Karpas-422 (cell line): ENCODE results near the gene BICRA. TPM values are rescaled to one million over a fixed set of nuclear protein-coding genes. Genes with fewer than 3 reads are reported as not detected.

Experiments used
- DNase-seq: peaks from one replicate; pipeline ENCODE4 v3.0.0-alpha.2; 2015
- H2AFZ ChIP-seq: fragments of 200-600 bp; sonication (generic); 2 replicates; pipeline ENCODE4 v1.6.1; 2014; ENCODE audit warnings: antibody characterized with exemption, low read length, mixed read lengths
- H3K27ac ChIP-seq: fragments of 200-600 bp; sonication (generic); 2 replicates; pipeline ENCODE4 v1.5.1; 2014; ENCODE audit warnings: mild to moderate bottlenecking, low read length, moderate library complexity
- H3K27me3 ChIP-seq: fragments of 200-600 bp; sonication (generic); 2 replicates; pipeline ENCODE4 v1.6.1; 2014; ENCODE audit warnings: low read length, mixed read lengths
- H3K36me3 ChIP-seq: fragments of 200-600 bp; sonication (generic); 2 replicates; pipeline ENCODE4 v1.6.1; 2014; ENCODE audit warnings: low read length, mixed read lengths; ENCODE audit not compliant: insufficient read depth
- H3K4me1 ChIP-seq: fragments of 200-600 bp; sonication (generic); 2 replicates; pipeline ENCODE4 v1.6.1; 2014; ENCODE audit warnings: mild to moderate bottlenecking, low read length, mixed read lengths
- H3K4me2 ChIP-seq: fragments of 200-600 bp; sonication (generic); 2 replicates; pipeline ENCODE4 v1.6.1; 2014; ENCODE audit warnings: low read length, low read depth, mild to moderate bottlenecking; ENCODE audit not compliant: poor library complexity, severe bottlenecking
- H3K4me3 ChIP-seq: fragments of 200-600 bp; sonication (generic); 2 replicates; pipeline ENCODE4 v1.5.1; 2014; ENCODE audit warnings: mild to moderate bottlenecking, antibody characterized with exemption, low read length, mixed read lengths
- H3K79me2 ChIP-seq: fragments of 200-600 bp; sonication (generic); 2 replicates; pipeline ENCODE4 v1.6.1; 2014; ENCODE audit warnings: mild to moderate bottlenecking, low read length, mixed read lengths
- H3K9ac ChIP-seq: fragments of 200-600 bp; sonication (generic); 2 replicates; pipeline ENCODE4 v1.6.0; 2014; ENCODE audit warnings: low read length
- H3K9me2 ChIP-seq: fragments of 200-600 bp; sonication (generic), shearing (Covaris generic); replicated peaks from 2 replicates; pipeline ENCODE4 v1.6.0; 2014; ENCODE audit warnings: mild to moderate bottlenecking, low read length, moderate library complexity; ENCODE audit not compliant: insufficient read depth
- H3K9me3 ChIP-seq: fragments of 300-700, 200-600 bp; sonication (generic); 2 replicates; pipeline ENCODE4 v1.6.1; 2014; ENCODE audit warnings: low read length, mixed read lengths
- H4K20me1 ChIP-seq: fragments of 200-600 bp; sonication (generic); 2 replicates; pipeline ENCODE4 v1.6.1; 2014; ENCODE audit warnings: mild to moderate bottlenecking, antibody characterized with exemption, low read length, low read depth; ENCODE audit not compliant: insufficient read depth
- total RNA-seq: library from RNA; depleted of rRNA; stranded (reverse); fragments of >200 nt; shearing (Covaris generic); gene quantifications from 2 replicates; pipeline ENCODE4 v1.2.3, GENCODE V29; 2014; ENCODE audit warnings: low replicate concordance

Gene BICRA
- total RNA-seq, 1 experiment from 2014 or later: 1.8 TPM

- no peak overlapping the region for H3K9ac ChIP-seq
- DNase-seq: no peak
- H3K79me2 ChIP-seq: no peaks in the 10 kb centered on the region
- no peaks in the 10 kb centered on the region for H3K27me3 ChIP-seq
- H4K20me1 ChIP-seq: no peaks in the 10 kb centered on the region
- H3K36me3 ChIP-seq: no peaks in the 10 kb centered on the region
- no peak overlapping the region for H3K4me3 ChIP-seq
- H3K27ac ChIP-seq: no peak overlapping the region
- no peak overlapping the region for H2AFZ ChIP-seq
- H3K4me2 ChIP-seq: no peak overlapping the region
- H3K9me2 ChIP-seq: no peaks in the 10 kb centered on the region
- no peaks in the 10 kb centered on the region for H3K4me1 ChIP-seq
- no peaks in the 10 kb centered on the region for H3K9me3 ChIP-seq
Observed at GRCh38 chr19:47698631-47699359, 89.9 kb downstream of the BICRA start.

DNA sequence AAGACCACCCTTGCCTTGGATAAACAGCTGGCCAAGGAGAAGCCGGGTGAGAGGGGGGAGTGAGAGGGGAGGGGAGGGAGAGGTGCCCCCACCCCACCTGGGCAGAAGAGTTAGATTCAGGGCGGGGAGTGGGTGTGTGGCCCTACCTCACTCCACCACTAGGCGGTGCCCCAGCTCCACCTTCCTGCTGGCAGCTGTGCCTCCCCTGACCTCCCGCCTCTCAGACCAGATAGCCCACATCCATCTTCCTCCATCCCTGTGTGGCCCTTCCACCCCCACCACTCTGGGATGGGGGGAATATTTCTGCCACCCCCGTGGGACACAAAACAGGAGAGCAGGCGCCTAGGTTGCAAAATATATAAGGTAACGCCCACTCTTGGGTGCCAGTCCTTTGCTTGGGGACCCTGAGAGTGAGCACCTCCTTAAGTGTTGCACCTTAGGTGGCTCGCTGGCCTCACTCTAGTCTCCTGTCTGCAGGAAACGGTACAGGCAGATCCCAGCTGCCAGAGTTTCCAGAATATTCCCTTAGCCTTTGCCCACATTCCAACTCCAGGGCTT is 90.5 kb downstream of the BICRA start:
- H3K4me3 ChIP-seq: no peak overlapping the region
- no peak overlapping the region for H3K27ac ChIP-seq
- H3K36me3 ChIP-seq: no peaks in the 10 kb centered on the region
- no peaks in the 10 kb centered on the region for H3K9me2 ChIP-seq
- H4K20me1 ChIP-seq: no peaks in the 10 kb centered on the region
- no peaks in the 10 kb centered on the region for H3K27me3 ChIP-seq
- H3K79me2 ChIP-seq: no peaks in the 10 kb centered on the region
- H3K4me2 ChIP-seq: no peak overlapping the region
- peak; percentile 85 for DNase-seq
- no peak overlapping the region for H3K9ac ChIP-seq
- no peaks in the 10 kb centered on the region for H3K9me3 ChIP-seq
- no peaks in the 10 kb centered on the region for H3K4me1 ChIP-seq
- H2AFZ ChIP-seq: no peak overlapping the region

- no peak overlapping the region for H2AFZ ChIP-seq
- no peaks in the 10 kb centered on the region for H3K9me2 ChIP-seq
- no peaks in the 10 kb centered on the region for H3K27me3 ChIP-seq
- H4K20me1 ChIP-seq: no peaks in the 10 kb centered on the region
- H3K4me3 ChIP-seq: no peak overlapping the region
- H3K4me1 ChIP-seq: no peaks in the 10 kb centered on the region
- H3K9me3 ChIP-seq: no peaks in the 10 kb centered on the region
- H3K36me3 ChIP-seq: no peaks in the 10 kb centered on the region
- H3K27ac ChIP-seq: no peak overlapping the region
- no peaks in the 10 kb centered on the region for H3K79me2 ChIP-seq
- no peak for DNase-seq
- H3K9ac ChIP-seq: no peak overlapping the region
- no peak overlapping the region for H3K4me2 ChIP-seq
Observed at GRCh38 chr19:47700934-47701716, 92.2 kb downstream of the BICRA start.

DNA sequence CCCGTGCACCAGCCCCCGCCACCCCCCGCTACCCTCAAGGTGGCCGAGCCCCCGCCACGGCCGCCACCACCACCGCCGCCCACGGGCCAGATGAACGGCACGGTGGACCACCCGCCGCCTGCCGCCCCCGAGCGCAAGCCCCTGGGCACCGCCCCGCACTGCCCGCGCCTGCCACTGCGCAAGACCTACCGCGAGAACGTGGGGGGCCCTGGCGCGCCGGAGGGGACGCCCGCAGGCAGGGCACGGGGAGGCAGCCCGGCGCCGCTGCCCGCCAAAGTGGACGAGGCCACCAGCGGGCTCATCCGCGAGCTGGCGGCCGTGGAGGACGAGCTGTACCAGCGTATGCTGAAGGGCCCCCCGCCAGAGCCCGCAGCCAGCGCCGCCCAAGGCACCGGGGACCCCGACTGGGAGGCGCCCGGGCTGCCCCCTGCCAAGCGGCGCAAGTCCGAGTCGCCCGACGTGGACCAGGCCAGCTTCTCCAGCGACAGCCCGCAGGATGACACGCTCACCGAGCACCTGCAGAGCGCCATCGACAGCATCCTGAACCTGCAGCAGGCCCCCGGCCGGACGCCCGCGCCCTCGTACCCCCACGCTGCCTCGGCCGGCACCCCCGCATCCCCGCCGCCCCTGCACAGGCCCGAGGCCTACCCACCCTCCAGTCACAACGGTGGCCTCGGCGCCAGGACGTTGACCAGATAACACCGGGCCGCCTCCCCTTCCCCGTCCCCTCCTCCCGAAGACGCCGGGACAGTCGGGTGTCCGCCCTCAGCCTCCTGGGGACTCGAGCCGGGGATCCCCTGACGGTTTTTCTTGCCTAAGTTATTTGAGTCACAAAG is 93.0 kb downstream of the BICRA start:
- Histone ChIP-seq H4K20me1 (no peaks in the 10 kb centered on the region), H2AFZ (no peak overlapping the region), H3K27me3 (no peaks in the 10 kb centered on the region), H3K27ac (no peak overlapping the region), H3K4me1 (no peaks in the 10 kb centered on the region), H3K36me3 (no peaks in the 10 kb centered on the region), H3K9ac (no peak overlapping the region), H3K4me2 (no peak overlapping the region), H3K9me3 (no peaks in the 10 kb centered on the region), H3K4me3 (no peak overlapping the region), H3K9me2 (no peaks in the 10 kb centered on the region), H3K79me2 (no peaks in the 10 kb centered on the region)
- no peak for DNase-seq

DNA sequence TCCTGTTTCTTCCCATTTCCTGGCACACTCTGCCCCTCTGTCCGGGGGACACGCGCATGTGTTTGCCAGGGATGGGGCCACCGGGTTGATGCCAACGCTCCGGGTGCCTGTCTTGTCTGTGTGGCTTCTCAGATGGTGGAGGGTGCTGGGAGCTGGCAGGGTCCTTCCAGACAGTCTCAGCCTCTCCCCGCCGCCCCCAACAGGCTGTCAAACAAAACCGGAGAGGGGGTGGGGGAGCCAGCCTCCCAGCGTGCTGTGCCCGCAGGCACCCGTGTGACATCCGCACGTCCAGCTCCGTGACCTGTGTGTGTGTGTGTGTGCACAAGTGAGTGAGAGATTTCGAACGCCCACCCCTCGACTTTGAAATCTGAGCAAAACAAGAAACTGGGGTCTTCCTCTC is 93.7 kb downstream of the BICRA start:
- no peaks in the 10 kb centered on the region for H3K9me2 ChIP-seq
- H3K4me2 ChIP-seq: no peak overlapping the region
- no peaks in the 10 kb centered on the region for H4K20me1 ChIP-seq
- no peaks in the 10 kb centered on the region for H3K79me2 ChIP-seq
- H3K4me1 ChIP-seq: no peaks in the 10 kb centered on the region
- no peak overlapping the region for H3K4me3 ChIP-seq
- no peaks in the 10 kb centered on the region for H3K9me3 ChIP-seq
- H3K27ac ChIP-seq: no peak overlapping the region
- DNase-seq: no peak
- no peak overlapping the region for H3K9ac ChIP-seq
- no peaks in the 10 kb centered on the region for H3K27me3 ChIP-seq
- no peaks in the 10 kb centered on the region for H3K36me3 ChIP-seq
- H2AFZ ChIP-seq: no peak overlapping the region

- Histone ChIP-seq H3K4me1 (no peaks in the 10 kb centered on the region), H2AFZ (no peak overlapping the region), H3K9me2 (no peaks in the 10 kb centered on the region), H3K79me2 (no peaks in the 10 kb centered on the region), H3K4me3 (no peak overlapping the region), H3K27me3 (no peaks in the 10 kb centered on the region), H3K9ac (no peak overlapping the region), H4K20me1 (no peaks in the 10 kb centered on the region), H3K36me3 (no peaks in the 10 kb centered on the region), H3K27ac (no peak overlapping the region), H3K9me3 (no peaks in the 10 kb centered on the region), H3K4me2 (no peak overlapping the region)
- DNase-seq: no peak
Observed at GRCh38 chr19:47703301-47703700, 94.4 kb downstream of the BICRA start.

- no peaks in the 10 kb centered on the region for H3K4me1 ChIP-seq
- H3K4me3 ChIP-seq: no peak overlapping the region
- H2AFZ ChIP-seq: no peak overlapping the region
- no peaks in the 10 kb centered on the region for H3K36me3 ChIP-seq
- no peaks in the 10 kb centered on the region for H3K9me2 ChIP-seq
- H3K27ac ChIP-seq: no peak overlapping the region
- no peak overlapping the region for H3K4me2 ChIP-seq
- no peaks in the 10 kb centered on the region for H3K79me2 ChIP-seq
- H4K20me1 ChIP-seq: no peaks in the 10 kb centered on the region
- H3K27me3 ChIP-seq: no peaks in the 10 kb centered on the region
- no peak for DNase-seq
- H3K9me3 ChIP-seq: no peaks in the 10 kb centered on the region
- no peak overlapping the region for H3K9ac ChIP-seq
Observed at GRCh38 chr19:47704024-47704423, 95.1 kb downstream of the BICRA start.

GRCh38 chr19:47704656-47705055 is 95.7 kb downstream of the BICRA start:
- no peaks in the 10 kb centered on the region for H3K9me2 ChIP-seq
- no peaks in the 10 kb centered on the region for H3K79me2 ChIP-seq
- H4K20me1 ChIP-seq: no peaks in the 10 kb centered on the region
- H3K4me3 ChIP-seq: no peak overlapping the region
- DNase-seq: no peak
- H3K36me3 ChIP-seq: no peaks in the 10 kb centered on the region
- H3K27me3 ChIP-seq: no peaks in the 10 kb centered on the region
- no peaks in the 10 kb centered on the region for H3K4me1 ChIP-seq
- H3K4me2 ChIP-seq: no peak overlapping the region
- H2AFZ ChIP-seq: no peak overlapping the region
- no peaks in the 10 kb centered on the region for H3K9me3 ChIP-seq
- no peak overlapping the region for H3K9ac ChIP-seq
- H3K27ac ChIP-seq: no peak overlapping the region
